ENCODE data around the gene KHDC4. TPM values are rescaled to one million over a fixed set of nuclear protein-coding genes. Genes with fewer than 3 reads are reported as not detected.

KHDC4 gene
- total and polyA plus RNA-seq, 9 of the 15 experiments (the other 6 are each of a cell fraction or from before 2014, with no cell fraction given) = 12.1 to 185 (median 65.6) TPM

DNA sequence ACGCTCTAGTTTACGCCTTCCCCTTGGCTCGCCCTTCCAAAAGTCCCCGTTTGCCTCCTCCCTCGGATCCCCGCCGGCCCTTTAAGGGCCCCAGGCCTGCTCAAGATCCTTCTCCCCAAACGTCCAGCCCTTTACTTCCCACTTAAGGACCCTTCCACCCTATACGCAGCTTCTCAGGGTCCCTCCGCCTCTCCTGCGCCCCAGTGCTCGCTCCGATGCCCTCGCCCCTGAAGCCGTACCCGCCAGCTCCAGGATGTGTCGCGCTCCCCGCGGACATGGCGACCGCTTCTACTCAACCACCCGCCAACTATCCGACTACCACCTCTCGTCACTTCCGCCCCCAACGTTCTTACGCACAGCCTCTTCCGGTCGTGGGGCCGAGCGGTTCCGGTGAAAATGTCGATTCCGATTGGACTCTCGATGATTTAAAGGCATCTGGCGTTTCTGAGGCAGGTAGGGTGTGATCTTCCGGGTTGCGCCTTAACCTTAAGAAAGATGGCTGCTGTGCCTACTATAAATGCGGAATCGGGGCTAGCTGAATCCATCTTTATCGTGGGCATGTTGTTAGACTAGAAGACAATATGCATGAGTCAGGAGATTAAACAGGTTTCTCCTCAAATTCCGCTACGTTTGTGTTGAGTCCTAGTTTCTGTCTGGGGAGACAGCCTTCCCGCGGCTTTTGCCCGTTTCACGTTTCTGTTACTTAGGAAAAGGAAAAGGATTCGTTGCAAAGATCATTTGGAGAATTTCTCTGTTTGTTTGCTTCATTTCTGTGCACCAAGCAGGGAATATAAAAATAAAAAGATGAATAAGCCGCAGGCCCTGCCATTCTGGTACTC, at the start of gene KHDC4 (continued):
- TF ChIP-seq, protein P1, sequence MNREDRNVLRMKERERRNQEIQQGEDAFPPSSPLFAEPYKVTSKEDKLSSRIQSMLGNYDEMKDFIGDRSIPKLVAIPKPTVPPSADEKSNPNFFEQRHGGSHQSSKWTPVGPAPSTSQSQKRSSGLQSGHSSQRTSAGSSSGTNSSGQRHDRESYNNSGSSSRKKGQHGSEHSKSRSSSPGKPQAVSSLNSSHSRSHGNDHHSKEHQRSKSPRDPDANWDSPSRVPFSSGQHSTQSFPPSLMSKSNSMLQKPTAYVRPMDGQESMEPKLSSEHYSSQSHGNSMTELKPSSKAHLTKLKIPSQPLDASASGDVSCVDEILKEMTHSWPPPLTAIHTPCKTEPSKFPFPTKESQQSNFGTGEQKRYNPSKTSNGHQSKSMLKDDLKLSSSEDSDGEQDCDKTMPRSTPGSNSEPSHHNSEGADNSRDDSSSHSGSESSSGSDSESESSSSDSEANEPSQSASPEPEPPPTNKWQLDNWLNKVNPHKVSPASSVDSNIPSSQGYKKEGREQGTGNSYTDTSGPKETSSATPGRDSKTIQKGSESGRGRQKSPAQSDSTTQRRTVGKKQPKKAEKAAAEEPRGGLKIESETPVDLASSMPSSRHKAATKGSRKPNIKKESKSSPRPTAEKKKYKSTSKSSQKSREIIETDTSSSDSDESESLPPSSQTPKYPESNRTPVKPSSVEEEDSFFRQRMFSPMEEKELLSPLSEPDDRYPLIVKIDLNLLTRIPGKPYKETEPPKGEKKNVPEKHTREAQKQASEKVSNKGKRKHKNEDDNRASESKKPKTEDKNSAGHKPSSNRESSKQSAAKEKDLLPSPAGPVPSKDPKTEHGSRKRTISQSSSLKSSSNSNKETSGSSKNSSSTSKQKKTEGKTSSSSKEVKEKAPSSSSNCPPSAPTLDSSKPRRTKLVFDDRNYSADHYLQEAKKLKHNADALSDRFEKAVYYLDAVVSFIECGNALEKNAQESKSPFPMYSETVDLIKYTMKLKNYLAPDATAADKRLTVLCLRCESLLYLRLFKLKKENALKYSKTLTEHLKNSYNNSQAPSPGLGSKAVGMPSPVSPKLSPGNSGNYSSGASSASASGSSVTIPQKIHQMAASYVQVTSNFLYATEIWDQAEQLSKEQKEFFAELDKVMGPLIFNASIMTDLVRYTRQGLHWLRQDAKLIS (CRISPR knock-in tag; IDR thresholded peaks at IDR 0.05) = peak; percentile 96
- peak; percentile 92 for TF ChIP-seq PML (IDR thresholded peaks at IDR 0.05; ENCODE audit: low read length)
- TF ChIP-seq, protein P2, sequence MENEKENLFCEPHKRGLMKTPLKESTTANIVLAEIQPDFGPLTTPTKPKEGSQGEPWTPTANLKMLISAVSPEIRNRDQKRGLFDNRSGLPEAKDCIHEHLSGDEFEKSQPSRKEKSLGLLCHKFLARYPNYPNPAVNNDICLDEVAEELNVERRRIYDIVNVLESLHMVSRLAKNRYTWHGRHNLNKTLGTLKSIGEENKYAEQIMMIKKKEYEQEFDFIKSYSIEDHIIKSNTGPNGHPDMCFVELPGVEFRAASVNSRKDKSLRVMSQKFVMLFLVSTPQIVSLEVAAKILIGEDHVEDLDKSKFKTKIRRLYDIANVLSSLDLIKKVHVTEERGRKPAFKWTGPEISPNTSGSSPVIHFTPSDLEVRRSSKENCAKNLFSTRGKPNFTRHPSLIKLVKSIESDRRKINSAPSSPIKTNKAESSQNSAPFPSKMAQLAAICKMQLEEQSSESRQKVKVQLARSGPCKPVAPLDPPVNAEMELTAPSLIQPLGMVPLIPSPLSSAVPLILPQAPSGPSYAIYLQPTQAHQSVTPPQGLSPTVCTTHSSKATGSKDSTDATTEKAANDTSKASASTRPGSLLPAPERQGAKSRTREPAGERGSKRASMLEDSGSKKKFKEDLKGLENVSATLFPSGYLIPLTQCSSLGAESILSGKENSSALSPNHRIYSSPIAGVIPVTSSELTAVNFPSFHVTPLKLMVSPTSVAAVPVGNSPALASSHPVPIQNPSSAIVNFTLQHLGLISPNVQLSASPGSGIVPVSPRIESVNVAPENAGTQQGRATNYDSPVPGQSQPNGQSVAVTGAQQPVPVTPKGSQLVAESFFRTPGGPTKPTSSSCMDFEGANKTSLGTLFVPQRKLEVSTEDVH (IDR thresholded peaks at IDR 0.05; ENCODE audit: low read depth, partially characterized antibody) = peak; percentile 97
- no peak for TF ChIP-seq MCM3 (IDR thresholded peaks at IDR 0.05)
- TF ChIP-seq PHF21A (IDR thresholded peaks at IDR 0.05; ENCODE audit: borderline replicate concordance, low read depth) = no peak
- no peak for TF ChIP-seq ETS2 (tag; IDR thresholded peaks at IDR 0.05; ENCODE audit: borderline replicate concordance, poor library complexity, severe bottlenecking)
- TF ChIP-seq, protein P3, sequence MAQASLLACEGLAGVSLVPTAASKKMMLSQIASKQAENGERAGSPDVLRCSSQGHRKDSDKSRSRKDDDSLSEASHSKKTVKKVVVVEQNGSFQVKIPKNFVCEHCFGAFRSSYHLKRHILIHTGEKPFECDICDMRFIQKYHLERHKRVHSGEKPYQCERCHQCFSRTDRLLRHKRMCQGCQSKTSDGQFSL (CRISPR knock-in tag; IDR thresholded peaks at IDR 0.05) = peak; percentile 51; the same call in 1 of the 2 replicates
- TF ChIP-seq, protein P3 (tag; IDR thresholded peaks at IDR 0.05) = no peak
- 0 out of 2 replicates have a peak, but pooled peaks have one; percentile 43 for TF ChIP-seq GABPB2 (CRISPR knock-in tag; conservative IDR thresholded peaks at IDR 0.05)
- peak; percentile 93 for TF ChIP-seq SMAD1 (IDR thresholded peaks at IDR 0.05; ENCODE audit: low read depth, low read length, partially characterized antibody)

Data from K562 (cell line).